Measurements from ENCODE around the gene MCM7.
"Not testable (repeated sequence)": the region's sequence is repeated elsewhere in the genome, so short reads cannot be mapped to it uniquely, and the experiment has no call there.

MCM7 gene

DNA sequence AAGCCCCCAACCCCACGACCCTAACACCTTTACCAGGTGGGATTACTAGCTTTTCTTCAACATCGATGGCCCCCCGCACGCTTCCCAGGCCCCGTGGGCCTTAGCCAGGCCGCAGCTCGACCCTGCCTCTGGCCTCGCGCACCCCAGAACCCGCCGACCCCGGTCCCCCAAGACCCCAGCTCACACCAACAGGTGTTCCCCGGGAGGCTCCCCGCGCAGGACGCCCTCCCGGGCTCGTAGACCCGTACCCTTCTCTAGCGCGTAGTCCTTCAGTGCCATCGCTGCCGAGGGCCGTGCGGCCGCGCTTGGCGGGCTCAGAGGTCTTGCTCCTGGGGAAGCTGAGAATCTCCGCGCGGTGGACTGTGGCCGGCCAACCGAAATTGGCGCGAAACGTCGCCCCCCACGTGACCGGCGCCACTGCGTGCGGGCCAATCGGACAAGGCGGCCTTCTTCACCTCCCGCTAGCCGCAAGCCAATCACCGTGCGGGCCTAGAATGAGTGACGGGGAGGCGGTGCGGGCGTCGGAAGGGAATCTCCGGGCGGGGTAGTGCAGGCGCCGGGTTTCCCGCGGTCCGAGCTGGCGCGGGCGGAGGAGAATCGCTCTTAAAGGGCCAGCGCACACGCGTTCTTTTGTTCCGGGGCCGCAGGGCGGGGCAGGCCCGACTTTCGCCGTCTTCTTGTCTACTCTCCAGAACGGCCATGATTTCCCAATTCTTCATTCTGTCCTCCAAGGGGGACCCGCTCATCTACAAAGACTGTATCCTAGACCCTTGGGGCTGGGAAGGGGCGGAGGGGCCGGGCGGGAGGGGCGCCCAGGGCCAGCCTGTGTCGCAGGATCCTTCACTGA, at the start of gene MCM7, which contains the start of gene AP4M1:
Gene MCM7, minus strand, starts transcription at position 382 of the 847 bp plus-strand sequence. Its CDS starts 103 bp downstream, at position 279.
Gene AP4M1, plus strand, starts transcription at position 628 of the 847 bp plus-strand sequence. Its CDS starts 72 bp downstream, at position 700.
- peak; percentile 98 for DNase-seq (ENCODE audit: low spot score)

DNA sequence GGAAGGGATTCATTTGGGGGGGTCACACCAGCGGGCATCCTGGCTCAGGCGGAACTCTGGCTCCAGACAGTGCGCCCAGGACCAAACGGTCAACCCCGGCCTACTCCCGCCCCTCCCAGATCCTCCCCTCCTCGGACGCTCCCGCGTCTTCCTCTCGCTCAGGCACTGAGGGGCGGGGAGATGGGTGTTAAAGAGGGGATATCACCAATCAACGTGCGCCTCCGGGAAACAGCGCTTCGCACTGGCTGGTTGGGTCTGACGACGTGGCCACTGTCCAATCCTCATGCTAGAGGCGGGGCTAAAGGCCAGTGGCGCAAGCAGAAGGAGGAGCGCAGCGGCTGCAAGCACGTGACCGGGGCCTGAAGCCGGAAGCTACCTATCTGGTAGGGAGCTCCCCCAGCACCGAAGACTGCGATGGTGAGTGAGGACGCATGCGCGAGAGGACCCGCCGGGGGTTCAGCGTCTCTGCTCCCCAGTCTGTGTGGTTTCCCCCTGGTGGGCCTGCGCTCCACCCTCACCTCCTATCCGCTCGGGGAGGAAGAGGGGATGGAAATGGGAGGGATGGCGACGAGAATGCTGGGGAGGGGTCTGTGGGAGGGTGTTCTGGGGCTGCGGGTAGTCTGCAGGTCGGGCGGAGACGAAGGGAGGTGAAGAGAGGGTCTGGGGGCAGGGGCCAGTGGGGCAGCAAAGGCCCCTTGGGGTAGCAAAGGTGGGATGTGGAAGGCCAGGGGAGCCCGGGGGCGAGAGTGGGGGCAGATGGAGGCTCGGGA, 47.5 kb upstream of the MCM7 start, which contains the start of gene LAMTOR4:
Gene LAMTOR4, plus strand, starts transcription at position 360 of the 770 bp plus-strand sequence. Its CDS starts 55 bp downstream, at position 415.
- DNase-seq (ENCODE audit: low spot score) = peak; percentile 100

DNA sequence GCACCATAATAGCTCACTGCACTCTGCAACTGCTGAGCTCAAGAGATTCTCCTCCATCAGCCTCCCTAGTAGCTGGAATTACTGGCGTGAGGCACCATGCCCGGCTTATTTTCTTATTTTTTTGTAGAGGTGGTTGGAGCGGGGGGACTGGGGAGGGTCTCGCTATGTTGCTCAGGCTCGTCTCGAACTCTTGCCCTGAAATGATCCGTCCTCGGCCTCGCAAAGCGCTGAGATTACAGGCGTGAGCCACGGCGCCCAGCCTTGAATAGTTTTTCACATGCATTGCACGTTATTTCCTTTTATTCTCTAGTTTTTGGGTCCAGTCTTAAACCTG, 47.0 kb upstream of the MCM7 start:
- no peak for DNase-seq (ENCODE audit: low spot score)

- DNase-seq (ENCODE audit: low spot score) = no peak
These were observed 46.1 kb upstream of the MCM7 start for GRCh38 chr7:100147278-100147677.

DNA sequence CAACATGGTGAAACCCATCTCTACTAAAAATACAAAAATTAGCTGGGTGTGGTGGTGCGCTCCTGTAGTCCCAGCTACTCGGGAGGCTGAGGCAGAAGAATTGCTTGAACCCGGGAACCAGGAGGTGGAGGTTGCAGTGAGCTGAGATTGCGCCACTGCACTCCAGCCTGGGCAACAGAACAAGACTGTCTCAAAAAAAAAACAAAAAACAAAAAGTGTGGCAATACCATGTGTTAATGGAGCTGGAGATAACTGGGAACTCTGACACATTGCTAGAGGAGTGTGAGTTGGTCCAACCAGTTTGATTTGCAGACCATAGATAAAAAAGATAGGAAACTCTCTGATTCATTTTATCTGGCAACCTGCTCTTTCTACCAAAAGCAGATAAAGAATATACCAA, 45.2 kb upstream of the MCM7 start:
- DNase-seq (ENCODE audit: low spot score) = not testable (repeated sequence)

- DNase-seq (ENCODE audit: low spot score) = no peak
These were observed 41.3 kb upstream of the MCM7 start for GRCh38 chr7:100142461-100142860.

GRCh38 chr7:100141555-100141949, 40.4 kb upstream of the MCM7 start:
- DNase-seq (ENCODE audit: low spot score) = no peak

- DNase-seq (ENCODE audit: low spot score) = no peak
These were observed 36.9 kb upstream of the MCM7 start for GRCh38 chr7:100137851-100138760.

DNA sequence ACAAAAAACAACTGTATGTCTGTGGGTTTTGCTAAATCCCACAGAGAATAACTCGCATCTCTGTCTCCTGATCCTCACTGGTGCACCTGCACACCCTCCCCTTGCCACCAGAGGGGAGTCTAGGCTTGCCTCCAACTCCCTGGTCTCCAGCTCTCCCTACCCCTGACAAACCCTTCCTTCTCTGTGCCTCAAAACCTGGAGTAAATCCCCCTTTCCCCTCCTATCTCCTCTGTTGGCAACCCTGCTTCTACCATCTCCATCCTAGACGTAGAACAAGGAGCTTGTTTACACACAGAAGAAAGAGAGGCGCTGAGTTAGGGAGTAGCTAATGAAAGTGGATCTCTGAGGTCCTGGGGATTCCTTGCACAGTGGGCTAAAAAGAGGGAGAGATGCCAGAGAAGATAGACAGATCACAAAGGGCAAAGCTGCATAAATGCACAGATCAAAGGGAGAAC, 31.5 kb upstream of the MCM7 start:
- DNase-seq (ENCODE audit: low spot score) = peak; percentile 68

GRCh38 chr7:100132126-100132525, 30.9 kb upstream of the MCM7 start:
- no peak for DNase-seq (ENCODE audit: low spot score)

GRCh38 chr7:100130608-100131453, 29.6 kb upstream of the MCM7 start:
- no peak for DNase-seq (ENCODE audit: low spot score)

GRCh38 chr7:100130220-100130607, 29.0 kb upstream of the MCM7 start:
- not testable (repeated sequence) for DNase-seq (ENCODE audit: low spot score)

DNA sequence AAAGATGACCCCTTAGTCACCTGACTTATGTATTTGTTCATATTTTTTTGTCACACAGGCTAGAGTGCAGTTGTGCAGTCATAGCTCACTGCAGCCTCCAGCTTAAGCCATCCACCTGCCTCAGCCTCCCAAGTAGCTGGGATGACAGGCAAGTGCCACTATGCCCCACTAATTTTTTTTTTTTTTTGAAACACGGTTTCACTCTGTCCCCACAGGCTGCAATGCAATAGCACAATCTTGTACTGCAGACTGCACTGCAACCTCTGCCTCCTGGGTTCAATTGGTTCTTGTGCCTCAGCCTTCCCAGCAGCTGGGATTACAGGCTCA, 27.4 kb upstream of the MCM7 start:
- DNase-seq (ENCODE audit: low spot score) = no peak

DNA sequence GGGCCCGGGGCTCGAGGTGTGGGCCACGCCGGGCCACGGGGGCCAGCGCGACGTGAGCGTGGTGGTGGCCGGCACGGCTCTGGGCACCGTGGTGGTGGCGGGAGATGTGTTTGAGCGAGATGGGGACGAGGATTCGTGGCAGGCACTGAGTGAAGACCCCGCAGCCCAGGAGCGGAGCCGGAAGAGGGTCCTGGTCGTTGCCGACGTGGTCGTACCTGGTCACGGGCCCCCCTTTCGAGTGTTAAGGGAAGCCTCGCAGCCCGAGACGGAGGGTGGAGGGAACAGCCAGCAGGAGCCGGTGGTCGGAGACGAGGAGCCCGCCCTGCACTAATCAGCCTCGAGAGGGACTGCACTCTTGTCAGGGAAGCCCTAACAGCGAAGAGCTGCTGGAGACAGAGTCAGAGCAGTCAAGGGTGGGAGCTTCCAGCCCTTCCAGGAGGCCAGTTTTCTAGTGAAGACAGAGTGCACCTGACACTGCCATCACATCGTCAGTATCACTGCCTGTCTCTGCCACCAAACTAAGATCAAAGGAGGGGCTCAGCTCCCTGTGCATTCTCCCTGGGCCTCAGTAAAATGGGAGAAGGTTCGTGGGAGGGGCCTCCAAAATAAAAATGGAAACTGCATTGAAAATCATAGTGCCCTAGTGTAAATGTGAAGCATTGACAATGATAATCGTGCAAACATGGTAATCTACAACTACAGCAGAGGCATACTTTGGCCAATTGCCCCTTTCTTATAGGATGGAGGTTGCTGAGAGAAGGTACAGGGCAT, 26.9 kb upstream of the MCM7 start:
- DNase-seq (ENCODE audit: low spot score) = no peak

DNA sequence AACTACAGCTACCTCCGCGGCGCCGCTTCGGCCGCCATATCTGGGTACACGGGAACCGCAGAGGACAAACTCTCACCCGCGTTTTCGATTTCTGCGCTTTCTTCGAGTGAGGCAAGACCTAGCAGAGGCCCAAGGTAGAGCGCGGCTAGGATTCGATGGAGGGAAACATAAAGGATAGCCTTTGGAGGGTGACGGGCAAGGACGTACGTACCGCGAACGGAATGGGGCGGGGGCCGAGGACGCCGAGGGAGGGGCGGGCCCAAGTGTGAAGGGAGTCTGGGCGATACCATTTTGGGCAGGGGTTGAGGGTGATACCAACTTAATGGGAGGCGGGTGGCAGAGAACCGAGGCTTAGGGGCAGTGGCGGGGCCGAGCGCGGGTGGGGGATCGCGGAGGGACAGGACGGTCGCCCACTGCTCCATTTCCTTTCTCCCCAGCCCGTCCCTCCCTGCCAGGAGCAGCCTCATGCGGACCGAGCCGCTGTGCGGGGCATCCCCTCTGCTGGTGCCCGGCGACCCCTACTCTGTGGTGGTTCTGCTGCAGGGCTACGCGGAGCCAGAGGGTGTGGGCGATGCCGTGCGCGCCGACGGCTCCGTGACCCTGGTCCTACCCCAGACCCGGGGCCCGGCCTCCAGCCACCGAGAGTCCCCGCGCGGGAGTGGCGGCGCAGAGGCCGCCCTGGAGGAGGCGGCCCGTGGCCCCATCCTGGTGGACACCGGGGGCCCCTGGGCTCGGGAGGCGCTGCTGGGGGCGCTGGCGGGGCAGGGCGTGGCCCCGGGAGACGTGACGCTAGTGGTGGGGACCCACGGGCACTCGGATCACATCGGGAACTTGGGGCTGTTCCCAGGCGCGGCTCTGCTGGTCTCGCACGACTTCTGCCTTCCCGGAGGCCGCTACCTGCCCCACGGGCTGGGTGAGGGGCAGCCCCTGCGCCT, 26.0 kb upstream of the MCM7 start, which contains the start of gene MBLAC1:
Gene MBLAC1, plus strand, starts transcription at position 37 of the 935 bp plus-strand sequence. Its CDS starts 429 bp downstream, at position 466.
- DNase-seq (ENCODE audit: low spot score) = peak; percentile 87

GRCh38 chr7:100126239-100126930, 25.2 kb upstream of the MCM7 start:
- DNase-seq (ENCODE audit: low spot score) = no peak

- DNase-seq (ENCODE audit: low spot score) = no peak
These were observed 23.4 kb upstream of the MCM7 start for GRCh38 chr7:100124301-100125230.
